Caco-2 (cell line): ENCODE results near the gene ATF6B. TPM values are rescaled to one million over a fixed set of nuclear protein-coding genes. Genes with fewer than 3 reads are reported as not detected.
A peak's percentile ranks its signal among the peaks of the same experiment; 100 is the strongest.

Source experiments
- BruUV-seq: library from RNA; stranded (reverse); fragments of 400-500 nt; replicated peaks from 2 replicates; lab custom pipeline; 2021; lab: Mats Ljungman, UMichigan
- CTCF ChIA-PET: fragments of 300-600 bp; sonication (Branson Sonifier 250); formaldehyde crosslinking; loops from one replicate; lab custom pipeline; 2022; ENCODE audit warnings: antibody characterized with exemption; lab: Charles Lee
- POLR2A ChIA-PET: fragments of 300-600 bp; sonication (Branson Sonifier 250); formaldehyde crosslinking; loops from one replicate; lab custom pipeline; 2022; ENCODE audit warnings: antibody characterized with exemption; lab: Charles Lee
- DNase-seq, 2 experiments: peaks; one replicate each; pipeline versions ENCODE4 v3.0.0 to v3.0.0-alpha.2; 2020 to 2022
- H3K27me3 ChIP-seq: replicated peaks from 2 replicates; pipeline ENCODE4 v1.6.0; 2011; ENCODE audit warnings: low read length; ENCODE audit not compliant: control insufficient read depth, insufficient read depth
- H3K36me3 ChIP-seq: 2 replicates; pipeline ENCODE4 v1.5.1; 2011; ENCODE audit warnings: low read length; ENCODE audit not compliant: control insufficient read depth, insufficient read depth
- H3K4me1 ChIP-seq: fragments of 250-450 bp; sonication (Bioruptor Pico); 2 replicates; pipeline ENCODE4 v1.5.1; 2020; ENCODE audit warnings: mild to moderate bottlenecking
- H3K4me3 ChIP-seq: 2 replicates; pipeline ENCODE4 v1.5.1; 2011; ENCODE audit warnings: low read depth, mild to moderate bottlenecking, control low read depth, low read length
- H3K9me3 ChIP-seq: fragments of 250-450 bp; sonication (Bioruptor Pico); 2 replicates; pipeline ENCODE4 v1.5.1; 2020; ENCODE audit warnings: mild to moderate bottlenecking, moderate library complexity
- H3K27ac Mint-ChIP-seq: one replicate; pipeline ENCODE4 v1.8.0; 2022; ENCODE audit warnings: mixed read lengths; ENCODE audit not compliant: unreplicated experiment
- H3K27me3 Mint-ChIP-seq: one replicate; pipeline ENCODE4 v1.8.0; 2022; ENCODE audit warnings: mixed read lengths; ENCODE audit not compliant: insufficient read depth, unreplicated experiment
- H3K36me3 Mint-ChIP-seq: one replicate; pipeline ENCODE4 v1.8.0; 2022; ENCODE audit warnings: mild to moderate bottlenecking, mixed read lengths; ENCODE audit not compliant: insufficient read depth, unreplicated experiment
- H3K4me1 Mint-ChIP-seq: one replicate; pipeline ENCODE4 v1.8.0; 2022; ENCODE audit warnings: low read depth, mixed read lengths; ENCODE audit not compliant: unreplicated experiment
- H3K4me3 Mint-ChIP-seq: one replicate; pipeline ENCODE4 v1.8.0; 2022; ENCODE audit warnings: mild to moderate bottlenecking, moderate library complexity, mixed read lengths; ENCODE audit not compliant: unreplicated experiment
- H3K9me3 Mint-ChIP-seq: one replicate; pipeline ENCODE4 v1.8.0; 2022; ENCODE audit warnings: mixed read lengths; ENCODE audit not compliant: unreplicated experiment
- intact Hi-C: fragments of 100-400 bp; cut with micrococcal nuclease; formaldehyde crosslinking; loops from one replicate; pipeline ENCODE4 v1.10.0; 2022; ENCODE audit not compliant: unreplicated experiment
- total RNA-seq: library from RNA; stranded (reverse); gene quantifications from 2 replicates; pipeline ENCODE4 v1.2.3, GENCODE V29; 2022
- TF ChIP-seq, protein P1 (sequence below), 2 experiments: fragments of 200-600 bp in 1 of 2; IDR thresholded peaks; 1 replicate in 1 of 2; 2 replicates in 1 of 2; pipeline versions ENCODE4 v1.5.1 to v1.8.0; 2011 to 2022; ENCODE audit warnings: antibody characterized with exemption in 1 of 2, control low read depth in 1 of 2, inconsistent platforms in 1 of 2, low read depth in 1 of 2, low read length in 1 of 2, mild to moderate bottlenecking in 1 of 2, moderate library complexity in 1 of 2; ENCODE audit not compliant: insufficient read depth in 1 of 2, severe bottlenecking in 1 of 2, unreplicated experiment in 1 of 2

Gene ATF6B
- total RNA-seq, 1 experiment from 2014 or later, result 64.9 TPM

DNA sequence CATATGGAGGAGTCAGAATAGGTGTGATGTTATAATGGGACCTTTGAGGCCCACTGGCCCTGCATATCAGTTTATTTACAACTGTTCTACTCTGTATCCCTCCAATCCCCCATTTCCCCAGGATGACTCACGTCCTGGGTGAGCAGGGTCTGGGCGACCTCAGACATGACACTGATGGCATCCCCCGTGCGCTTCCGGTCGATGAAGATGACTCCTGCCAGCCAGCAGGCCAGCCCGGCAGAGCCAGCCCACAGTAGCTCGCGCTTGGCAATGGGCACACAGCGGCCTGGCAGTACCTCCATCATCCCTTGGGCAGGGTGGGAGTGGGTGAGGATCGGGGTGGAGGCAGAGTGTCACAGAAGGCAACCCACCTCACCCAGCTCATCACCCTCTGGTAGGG lies 42.2 kb upstream of the ATF6B start:
- Mint-ChIP-seq H3K9me3 (no peaks in the 10 kb centered on the region), H3K27me3 (no peaks in the 10 kb centered on the region), H3K4me1 (peaks cover 29% of the 10 kb centered on the region), H3K27ac (peak overlapping the region; percentile 19), H3K36me3 (peaks cover 66% of the 10 kb centered on the region), H3K4me3 (no peak overlapping the region)
- no peaks in the 10 kb centered on the region for H3K9me3 ChIP-seq
- CTCF ChIA-PET, result interaction anchor here (0.5 kb wide), 1 partner anchor 16 kb away, joined by 3 read pairs; no protein-coding TSS in a partner anchor
- POLR2A ChIA-PET, result no interaction called here
- H3K36me3 ChIP-seq, result no peaks in the 10 kb centered on the region
- no peaks in the 10 kb centered on the region for H3K27me3 ChIP-seq
- no TSS peak for BruUV-seq
- H3K4me3 ChIP-seq, result no peak overlapping the region
- no peak for DNase-seq
- TF ChIP-seq, protein P1, sequence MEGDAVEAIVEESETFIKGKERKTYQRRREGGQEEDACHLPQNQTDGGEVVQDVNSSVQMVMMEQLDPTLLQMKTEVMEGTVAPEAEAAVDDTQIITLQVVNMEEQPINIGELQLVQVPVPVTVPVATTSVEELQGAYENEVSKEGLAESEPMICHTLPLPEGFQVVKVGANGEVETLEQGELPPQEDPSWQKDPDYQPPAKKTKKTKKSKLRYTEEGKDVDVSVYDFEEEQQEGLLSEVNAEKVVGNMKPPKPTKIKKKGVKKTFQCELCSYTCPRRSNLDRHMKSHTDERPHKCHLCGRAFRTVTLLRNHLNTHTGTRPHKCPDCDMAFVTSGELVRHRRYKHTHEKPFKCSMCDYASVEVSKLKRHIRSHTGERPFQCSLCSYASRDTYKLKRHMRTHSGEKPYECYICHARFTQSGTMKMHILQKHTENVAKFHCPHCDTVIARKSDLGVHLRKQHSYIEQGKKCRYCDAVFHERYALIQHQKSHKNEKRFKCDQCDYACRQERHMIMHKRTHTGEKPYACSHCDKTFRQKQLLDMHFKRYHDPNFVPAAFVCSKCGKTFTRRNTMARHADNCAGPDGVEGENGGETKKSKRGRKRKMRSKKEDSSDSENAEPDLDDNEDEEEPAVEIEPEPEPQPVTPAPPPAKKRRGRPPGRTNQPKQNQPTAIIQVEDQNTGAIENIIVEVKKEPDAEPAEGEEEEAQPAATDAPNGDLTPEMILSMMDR (IDR thresholded peaks at IDR 0.05; ENCODE audit: insufficient read depth in 1 of 2, low read depth in 1 of 2, low read length in 1 of 2, severe bottlenecking in 1 of 2, unreplicated experiment in 1 of 2), result no peak
- intact Hi-C loops, result no loop called here
- peaks cover 40% of the 10 kb centered on the region for H3K4me1 ChIP-seq

DNA sequence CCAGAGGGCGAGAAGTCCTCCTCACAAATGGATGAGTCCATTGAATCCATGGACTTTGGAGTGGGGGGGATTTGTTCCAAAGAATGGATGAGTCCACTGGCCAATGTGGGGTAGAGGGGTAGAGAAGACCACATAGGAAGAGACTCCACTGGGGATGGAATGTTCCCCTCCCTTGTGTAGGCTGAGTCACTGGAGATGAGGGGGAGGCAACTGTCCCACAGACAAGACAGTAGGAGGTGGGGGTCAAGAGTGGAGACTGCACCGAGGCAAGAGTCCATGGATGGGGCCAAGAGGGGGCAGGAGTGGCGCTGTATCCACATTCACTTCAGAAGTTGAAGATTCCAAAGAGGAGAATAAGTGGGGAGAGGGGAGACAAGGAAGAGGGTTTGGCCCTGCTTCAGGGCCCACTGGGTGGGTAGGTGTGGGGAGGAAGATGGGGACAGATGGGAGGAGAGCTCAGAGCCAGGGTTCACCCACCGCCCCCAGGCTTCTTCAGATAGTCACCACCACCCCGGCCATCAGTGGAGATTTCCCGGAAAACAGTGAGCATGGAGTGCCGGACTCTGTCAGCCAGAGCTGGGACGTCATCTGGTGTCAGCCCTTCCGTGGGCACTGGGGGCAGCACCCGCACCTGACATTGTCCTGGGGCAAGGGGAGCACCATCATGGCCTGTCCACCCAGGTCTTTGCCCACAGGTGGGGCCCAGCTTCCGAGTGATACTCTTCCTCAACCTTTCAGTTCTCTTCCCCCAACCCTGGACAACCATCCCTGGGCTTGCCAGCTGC lies 41.0 kb upstream of the ATF6B start:
- peaks cover 78% of the 10 kb centered on the region for H3K36me3 Mint-ChIP-seq
- Histone ChIP-seq H3K27me3 (no peaks in the 10 kb centered on the region), H3K9me3 (no peaks in the 10 kb centered on the region), H3K4me1 (peaks cover 40% of the 10 kb centered on the region), H3K4me3 (no peak overlapping the region), H3K36me3 (no peaks in the 10 kb centered on the region)
- no peak overlapping the region for H3K4me3 Mint-ChIP-seq
- CTCF ChIA-PET, result interaction anchor here (1.0 kb wide), 1 partner anchor 27 kb away, joined by 3 read pairs; no protein-coding TSS in a partner anchor
- H3K9me3 Mint-ChIP-seq, result no peaks in the 10 kb centered on the region
- intact Hi-C loops, result no loop called here
- POLR2A ChIA-PET, result no interaction called here
- no TSS peak for BruUV-seq
- TF ChIP-seq, protein P1 (IDR thresholded peaks at IDR 0.05; ENCODE audit: insufficient read depth in 1 of 2, low read depth in 1 of 2, low read length in 1 of 2, severe bottlenecking in 1 of 2, unreplicated experiment in 1 of 2), result no peak
- no peak for DNase-seq
- H3K27ac Mint-ChIP-seq, result peak overlapping the region; percentile 19
- peaks cover 24% of the 10 kb centered on the region for H3K4me1 Mint-ChIP-seq
- no peaks in the 10 kb centered on the region for H3K27me3 Mint-ChIP-seq

DNA sequence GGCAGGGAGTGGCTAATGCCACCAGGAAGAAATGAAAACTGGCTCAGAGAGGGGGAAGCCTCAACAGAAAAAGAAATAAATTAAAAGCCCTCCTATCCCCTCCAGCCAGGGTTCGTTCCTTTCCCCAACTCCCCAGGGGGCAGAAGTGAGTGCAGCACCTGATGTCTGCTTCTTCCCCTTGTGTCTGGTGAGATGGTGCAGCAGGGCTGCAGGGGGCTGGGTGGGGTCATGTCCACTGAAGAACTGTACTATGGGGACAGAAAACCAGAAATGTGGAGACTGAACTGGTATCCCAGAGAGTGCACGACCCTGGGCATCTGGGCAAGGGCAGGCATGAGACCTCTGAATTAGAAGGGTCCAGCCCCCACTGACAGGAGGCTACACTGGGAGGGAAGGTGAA lies 40.3 kb upstream of the ATF6B start:
- intact Hi-C loops, result no loop called here
- Mint-ChIP-seq H3K4me3 (no peak overlapping the region), H3K27me3 (no peaks in the 10 kb centered on the region), H3K4me1 (peaks cover 18% of the 10 kb centered on the region), H3K36me3 (peaks cover 85% of the 10 kb centered on the region), H3K27ac (peak overlapping the region; percentile 42), H3K9me3 (no peaks in the 10 kb centered on the region)
- ChIA-PET POLR2A (no interaction called here), CTCF (no interaction called here)
- TF ChIP-seq, protein P1 (IDR thresholded peaks at IDR 0.05; ENCODE audit: insufficient read depth in 1 of 2, low read depth in 1 of 2, low read length in 1 of 2, severe bottlenecking in 1 of 2, unreplicated experiment in 1 of 2), result no peak
- Histone ChIP-seq H3K4me1 (peaks cover 35% of the 10 kb centered on the region), H3K36me3 (no peaks in the 10 kb centered on the region), H3K27me3 (no peaks in the 10 kb centered on the region), H3K4me3 (no peak overlapping the region), H3K9me3 (no peaks in the 10 kb centered on the region)
- TSS peak; percentile 45 for BruUV-seq
- DNase-seq, result no peak
